RKO (cell line): ENCODE data around the gene PGM5.
"Not testable (repeated sequence)": the region's sequence is repeated elsewhere in the genome, so short reads cannot be mapped to it uniquely, and the experiment has no call there.

ENCODE experiments used
- DNase-seq: peaks from one replicate; pipeline ENCODE4 v3.0.0-alpha.2; 2016; ENCODE audit warnings: low spot score

The PGM5 gene

DNA sequence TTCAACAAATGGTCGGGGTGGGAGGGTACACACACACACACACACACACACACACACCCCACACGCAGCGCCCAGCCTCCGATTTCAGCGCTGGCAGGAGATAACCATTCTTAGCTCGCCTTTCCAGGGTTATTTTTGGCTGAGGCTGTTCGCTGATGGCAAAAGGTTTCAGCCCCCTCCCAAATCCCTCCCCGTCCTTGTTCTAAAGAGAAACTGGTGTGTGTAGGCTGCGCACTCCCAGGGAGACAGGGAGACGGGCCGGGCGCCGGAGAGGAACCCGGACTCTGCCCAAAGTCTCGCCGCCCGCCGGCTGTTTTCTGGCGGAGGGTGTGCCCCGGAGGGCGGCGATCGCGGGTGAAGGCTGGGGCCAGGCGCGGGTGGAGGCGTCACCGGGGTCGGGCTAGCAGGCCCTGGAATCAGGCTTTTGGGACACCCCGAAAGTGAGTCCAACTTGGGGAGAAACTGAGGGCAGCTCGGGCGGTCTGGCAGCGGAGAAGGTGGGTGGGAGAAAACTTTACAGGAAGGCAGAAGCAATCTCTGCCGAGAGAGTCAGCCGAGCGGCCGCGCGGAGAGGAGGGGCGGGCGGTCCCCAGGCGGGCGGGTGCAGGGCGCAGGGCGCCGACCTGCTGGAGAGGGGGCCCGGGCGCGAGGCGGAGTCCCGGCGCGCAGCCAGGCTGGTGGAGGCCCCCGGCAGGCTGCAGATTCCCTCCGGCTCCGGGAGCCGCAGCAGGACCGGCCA, at the start of gene PGM5:
PGM5 (plus strand) TSS at position 232 of the 739 bp plus-strand sequence. CDS start 517 bp downstream, outside the sequence.
- DNase-seq: not testable (repeated sequence)

DNA sequence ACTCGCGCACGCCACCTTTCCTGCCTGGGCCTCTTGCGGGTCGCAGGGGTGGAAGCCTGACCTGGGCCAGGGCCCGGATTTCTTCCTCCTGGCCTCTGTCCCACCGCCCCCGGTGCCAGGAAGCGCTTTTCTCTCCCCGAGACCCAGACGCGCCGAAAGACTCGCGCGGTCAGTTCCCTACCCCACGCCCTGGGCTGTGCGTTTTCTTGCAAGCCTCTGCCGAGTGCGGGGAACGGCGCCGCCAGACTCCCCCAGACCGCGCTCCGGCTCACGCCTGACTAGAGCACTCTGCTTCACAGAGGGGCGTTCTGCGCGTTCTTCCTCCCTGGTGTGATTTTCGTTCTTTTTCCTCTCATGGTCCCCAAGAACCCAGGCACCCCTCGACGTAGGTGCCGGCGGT, 49.3 kb upstream of the PGM5 start:
- not testable (repeated sequence) for DNase-seq

DNA sequence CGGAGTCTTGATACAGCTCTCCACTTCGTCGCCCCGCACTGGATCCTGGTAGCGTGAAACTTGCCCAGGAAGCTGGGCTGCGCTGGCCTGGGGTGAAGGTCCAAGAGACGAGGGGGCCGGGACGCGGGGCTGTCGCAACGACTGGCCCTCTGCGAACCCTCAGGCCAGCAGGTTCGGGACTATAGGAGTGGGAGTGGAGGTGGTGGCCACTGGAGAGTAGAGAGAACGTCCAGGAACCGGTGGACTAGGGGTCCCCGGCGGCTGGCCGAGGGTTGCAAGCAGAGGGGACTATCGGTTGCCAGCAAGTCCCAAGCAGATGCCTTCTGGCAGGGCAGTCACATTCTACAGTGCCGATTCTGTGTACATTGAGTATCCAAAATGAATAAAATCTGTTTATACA, 48.8 kb upstream of the PGM5 start:
- not testable (repeated sequence) for DNase-seq

DNA sequence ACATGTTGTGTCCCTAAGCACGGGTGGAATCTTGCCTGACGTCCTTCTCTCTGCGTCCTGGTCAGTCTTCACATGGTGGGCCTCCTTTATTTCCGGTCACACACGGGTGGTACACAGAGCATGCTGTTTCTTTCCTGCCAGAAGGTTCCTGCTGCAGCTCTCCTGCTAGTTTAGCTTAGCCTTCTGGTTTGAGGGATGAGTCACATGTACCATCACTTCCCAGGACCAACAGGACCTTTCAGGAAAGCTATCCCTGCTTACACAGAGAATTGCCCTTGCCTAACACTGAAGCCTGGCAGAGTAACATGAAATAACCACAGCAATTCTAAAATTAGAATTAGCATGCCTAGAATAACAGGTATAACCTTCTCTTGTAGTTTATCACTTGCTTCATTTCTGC, 45.2 kb upstream of the PGM5 start:
- not testable (repeated sequence) for DNase-seq

DNA sequence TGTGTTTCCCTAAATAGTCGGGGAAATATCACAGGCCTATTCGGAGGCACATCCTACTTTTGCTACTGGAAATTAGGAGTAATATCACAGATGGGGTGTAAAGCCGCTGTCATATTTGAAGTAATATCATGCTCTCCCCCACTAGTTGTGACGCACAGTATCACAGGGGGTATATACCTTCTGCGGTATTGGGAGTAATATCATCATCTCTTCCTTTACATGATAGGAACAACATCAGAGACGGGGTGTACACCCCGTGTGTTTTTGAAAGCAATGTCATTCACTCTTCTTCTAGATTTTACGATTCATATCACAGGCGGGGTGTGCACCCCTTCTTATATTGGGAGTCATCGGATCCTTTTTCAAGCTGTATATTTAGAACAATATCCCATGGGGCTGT, 38.2 kb upstream of the PGM5 start:
- not testable (repeated sequence) for DNase-seq

DNA sequence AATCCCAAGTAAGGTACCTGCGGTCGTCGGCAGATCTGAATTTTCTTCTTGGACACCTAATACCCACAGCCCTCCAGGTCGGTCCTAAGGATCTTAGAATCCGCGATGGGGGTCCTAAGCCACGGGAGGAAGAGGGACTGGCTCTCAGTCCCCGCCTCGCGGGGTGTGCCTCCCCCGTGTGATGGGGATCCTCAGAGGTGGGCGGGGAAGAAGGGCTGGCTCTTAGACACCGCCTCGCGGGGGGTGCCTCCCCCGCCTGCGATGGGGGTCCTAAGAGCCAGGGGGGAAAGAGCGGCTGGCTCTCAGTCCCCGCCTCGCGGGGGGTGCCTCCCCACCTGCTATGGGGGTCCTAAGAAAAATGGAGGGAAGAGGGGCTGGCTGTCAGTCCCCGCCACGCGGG, 32.7 kb upstream of the PGM5 start:
- not testable (repeated sequence) for DNase-seq

DNA sequence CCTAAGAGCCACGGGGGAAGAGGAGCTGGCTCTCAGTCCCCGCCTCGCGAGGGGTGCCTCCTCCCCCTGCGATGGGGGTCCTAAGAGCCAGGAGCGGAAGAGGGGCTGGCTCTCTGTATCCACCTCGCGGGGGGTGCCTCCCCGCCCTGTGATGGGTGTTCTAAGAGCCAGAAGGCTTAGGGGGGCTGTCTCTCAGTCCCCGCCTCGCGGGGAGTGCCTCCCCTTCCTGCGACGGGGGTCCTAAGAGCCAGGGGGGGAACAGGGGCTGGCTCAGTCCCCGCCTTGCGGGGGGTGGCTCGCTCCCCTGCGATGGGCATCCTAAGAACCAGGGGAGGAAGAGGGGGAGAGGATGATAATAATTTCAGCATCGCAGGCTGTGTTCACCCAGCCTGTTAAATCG, 31.9 kb upstream of the PGM5 start:
- DNase-seq: not testable (repeated sequence)

DNA sequence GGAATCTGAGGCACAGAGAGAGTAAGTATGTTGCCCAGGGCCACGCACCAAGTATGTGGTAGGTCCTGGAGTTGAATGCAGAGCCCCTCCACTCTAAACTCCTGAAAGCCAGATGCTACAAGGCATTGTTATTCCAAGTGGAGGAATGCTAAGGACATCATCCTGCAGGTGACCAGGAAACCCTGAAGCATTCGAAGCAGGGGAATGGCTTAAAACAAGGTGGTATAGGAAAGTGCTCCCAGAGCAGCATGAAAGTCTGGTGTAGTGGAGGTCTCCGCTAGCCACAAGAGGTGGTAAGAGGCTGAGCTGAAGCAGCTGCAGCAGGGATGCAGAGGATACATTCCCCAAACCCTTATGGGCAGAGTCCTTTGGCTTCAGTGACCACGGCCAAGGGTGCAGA, 27.3 kb upstream of the PGM5 start:
- not testable (repeated sequence) for DNase-seq

DNA sequence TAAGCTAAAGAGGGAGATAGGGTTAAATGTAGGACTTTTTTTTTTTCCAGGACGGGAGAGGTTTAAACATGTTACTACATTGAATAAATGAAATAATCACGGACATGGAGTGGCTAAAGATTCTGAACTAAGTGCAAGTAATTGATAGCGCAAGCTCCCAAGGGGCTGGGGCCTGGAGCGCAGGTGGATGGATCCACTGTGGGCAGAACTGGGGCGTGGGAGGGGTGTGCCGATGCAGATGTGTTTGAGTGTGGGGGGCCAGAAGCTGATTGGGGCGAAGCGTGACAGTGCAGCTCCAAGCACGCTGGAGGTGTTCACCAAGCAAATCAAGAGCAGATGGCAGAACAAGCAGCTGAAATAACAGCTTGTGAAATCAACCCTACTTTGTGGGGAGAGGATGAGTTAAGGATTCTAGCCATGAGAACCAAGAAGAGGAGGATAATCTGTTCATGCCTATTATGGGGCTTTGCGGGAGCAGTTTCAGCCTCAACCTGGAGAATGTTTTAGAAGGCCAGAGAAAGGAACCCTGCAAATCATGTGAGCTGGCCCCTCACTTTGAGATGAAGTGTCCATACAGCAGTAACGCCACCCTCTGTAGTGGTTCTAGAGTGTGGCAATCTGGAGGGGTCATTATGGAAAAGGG, 25.8 kb upstream of the PGM5 start:
- not testable (repeated sequence) for DNase-seq

DNA sequence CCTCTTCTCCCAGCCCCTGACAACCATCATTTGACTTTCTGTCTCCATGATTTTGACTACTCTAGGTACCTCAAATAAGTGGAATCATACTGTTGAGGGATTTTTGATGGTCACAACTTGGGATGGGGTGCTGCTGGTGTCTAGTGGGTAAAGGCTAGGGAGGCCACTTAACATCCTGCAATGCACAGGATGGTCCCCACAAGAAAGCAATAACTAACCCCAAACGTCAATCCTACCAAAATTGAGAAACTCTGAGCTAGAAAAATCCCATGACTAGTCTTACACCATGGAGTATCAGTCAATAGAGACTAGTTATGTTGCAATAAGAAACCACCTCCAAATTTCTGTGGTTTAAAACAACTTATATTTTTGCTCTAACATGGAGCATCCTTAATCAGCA, 24.3 kb upstream of the PGM5 start:
- not testable (repeated sequence) for DNase-seq

DNA sequence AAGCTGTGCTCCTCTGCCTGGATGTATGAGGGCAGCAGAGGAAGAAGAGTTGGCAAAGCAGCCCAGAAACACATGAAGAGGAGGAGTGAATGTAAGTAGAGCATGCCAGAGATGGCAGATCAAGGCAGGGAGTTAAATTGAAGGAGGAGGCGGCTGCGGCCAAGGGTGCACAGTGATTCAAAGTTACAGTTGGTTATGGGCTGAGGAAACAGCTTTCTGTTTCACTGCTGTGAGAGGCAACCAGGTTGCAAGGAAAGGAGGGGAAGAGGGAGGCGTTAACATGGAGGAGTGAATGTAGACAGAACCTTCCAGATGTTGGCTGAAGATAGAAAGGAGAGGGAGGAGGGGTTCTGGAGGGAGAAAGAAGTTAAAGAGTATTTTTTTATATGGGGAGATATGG, 20.5 kb upstream of the PGM5 start:
- DNase-seq: not testable (repeated sequence)

DNA sequence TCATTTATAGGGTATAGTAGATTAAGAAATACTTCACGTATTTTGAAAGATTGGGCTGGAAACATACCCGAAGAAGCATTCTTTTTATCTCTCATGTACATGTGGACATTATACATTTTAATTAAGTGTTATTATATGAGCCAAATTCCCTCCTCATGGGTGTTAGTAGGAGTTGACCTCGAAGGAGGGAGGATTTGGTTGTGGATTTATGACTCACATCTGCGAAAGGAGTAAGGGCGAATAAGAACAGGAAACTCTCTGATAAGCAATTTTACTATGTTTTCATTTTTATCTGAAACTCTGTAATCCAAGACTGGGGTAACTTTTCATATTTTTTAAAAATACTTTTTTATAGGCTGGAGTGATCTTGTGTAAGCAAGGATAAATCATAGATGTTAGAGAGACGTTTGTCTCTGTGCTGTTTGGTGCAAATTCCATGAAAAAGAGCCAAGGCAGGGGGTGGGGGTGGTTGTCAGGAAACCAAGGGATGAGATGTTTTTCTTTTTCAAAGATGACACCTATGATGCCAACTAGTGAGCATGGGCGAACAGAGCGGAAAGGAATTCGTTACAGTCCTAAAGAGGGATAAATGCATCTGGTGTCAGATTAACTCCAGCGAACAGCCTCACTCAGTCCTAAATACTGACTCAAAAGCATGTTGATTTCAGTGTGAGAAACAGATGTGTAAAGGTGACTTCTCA, 19.6 kb upstream of the PGM5 start:
- DNase-seq: not testable (repeated sequence)

DNA sequence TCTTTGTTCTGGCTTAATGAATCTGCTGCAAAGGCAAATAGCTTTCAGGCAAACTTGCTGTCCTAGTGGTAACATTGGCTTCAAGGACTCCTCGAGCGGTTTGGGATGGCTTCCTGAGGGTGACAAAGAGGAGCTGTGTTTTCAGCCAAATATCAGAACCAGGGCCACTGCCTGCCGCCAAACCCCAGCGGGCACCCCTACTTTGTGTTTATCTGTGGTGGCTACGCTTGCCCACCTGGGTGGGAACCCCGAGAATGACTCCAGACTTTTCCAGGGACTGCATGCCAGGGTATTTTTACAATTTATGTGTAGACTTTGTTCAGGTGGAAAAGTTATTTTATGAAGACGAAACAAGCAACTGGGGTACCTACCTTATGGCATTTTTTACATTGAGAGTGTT, 18.4 kb upstream of the PGM5 start:
- not testable (repeated sequence) for DNase-seq

DNA sequence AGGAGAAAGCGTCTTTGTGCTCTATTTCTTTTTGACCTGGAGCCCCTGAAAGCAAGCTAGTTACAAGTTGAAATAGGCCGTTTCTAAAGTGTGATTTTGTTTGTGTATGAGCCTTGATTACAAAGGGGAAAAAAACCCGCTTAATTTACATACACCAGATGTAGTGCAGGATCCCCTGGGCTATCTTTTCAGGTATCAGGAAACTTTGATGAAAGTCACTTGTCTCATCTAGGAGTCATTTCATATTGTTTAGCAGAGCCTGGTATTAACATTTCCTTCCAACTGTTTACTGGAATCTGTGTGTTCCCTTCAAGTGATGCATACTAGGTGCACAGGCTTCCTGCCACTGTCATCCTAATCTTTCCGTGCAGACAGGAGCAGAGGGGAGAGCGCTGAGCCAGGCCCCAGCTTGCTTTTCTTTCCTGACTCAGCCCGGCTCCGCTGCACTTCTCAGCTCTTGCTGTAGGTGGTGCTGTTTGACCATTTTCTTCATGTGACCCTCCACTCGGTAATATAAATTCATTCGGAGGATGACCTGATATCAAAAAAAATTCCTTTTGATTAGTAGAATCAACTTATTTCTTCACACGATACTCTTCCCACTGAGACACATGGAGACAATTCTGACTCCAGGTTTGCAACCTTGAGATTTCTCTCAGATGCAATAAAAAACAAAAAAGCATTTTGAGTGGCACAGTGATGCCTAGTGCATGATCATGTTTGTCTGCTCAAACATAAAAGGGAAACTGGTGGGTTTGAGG, 14.0 kb upstream of the PGM5 start:
- not testable (repeated sequence) for DNase-seq

DNA sequence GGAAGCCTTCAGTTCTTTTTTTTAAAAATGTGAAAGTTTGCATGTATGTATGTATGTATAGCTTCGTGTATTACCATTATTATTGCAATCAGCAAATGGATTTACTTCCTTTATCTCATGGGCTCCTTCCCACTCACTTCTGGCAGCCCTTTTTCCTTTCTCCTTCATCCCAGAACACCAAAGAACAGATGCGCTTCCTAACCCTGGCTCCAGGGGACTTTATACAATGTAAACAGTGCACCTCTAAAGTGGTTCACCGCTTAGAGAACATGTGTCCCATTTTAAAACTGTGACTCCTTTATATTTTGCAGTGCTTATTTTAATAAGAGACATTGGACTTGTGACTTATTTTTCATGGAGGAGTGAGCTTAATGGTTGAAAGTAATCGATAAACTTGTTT, 13.2 kb upstream of the PGM5 start:
- DNase-seq: not testable (repeated sequence)

DNA sequence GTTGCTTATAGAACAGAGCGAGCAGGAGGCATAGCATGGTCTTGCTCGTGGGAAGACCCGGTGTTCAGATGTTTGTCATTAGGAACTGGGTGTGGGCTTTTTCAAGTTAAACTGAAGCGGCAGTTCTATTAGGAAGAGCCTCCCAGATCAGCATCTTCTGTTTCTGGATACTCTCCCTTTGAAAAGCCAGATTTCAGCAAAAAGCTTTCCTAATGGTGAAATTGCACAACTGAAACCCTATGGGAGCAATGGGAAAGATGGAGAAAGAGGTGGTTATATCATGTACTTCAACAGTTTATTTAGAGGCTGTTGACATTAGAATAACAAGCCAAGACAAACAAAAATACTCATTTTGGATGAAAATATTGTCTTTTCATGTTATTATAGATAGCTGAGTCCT, 12.4 kb upstream of the PGM5 start:
- DNase-seq: not testable (repeated sequence)

DNA sequence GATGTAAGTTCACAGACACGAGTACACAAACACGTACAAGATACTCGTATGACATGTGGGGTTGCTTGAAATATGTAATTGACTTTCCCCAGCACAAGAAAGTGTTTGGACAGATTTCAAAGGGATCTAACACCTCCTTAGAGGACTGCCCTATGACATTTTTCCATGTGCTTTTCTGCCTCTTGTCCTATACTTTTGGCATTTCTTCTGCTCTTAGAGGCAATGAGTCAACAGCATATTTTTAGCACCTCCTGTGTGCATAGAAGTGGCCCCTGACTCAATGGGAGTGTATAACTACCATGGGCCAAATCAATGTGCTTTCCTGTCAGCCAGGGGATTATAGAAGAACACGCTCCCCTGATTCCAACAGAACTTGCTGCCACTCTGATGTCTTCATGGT, 4.7 kb upstream of the PGM5 start:
- not testable (repeated sequence) for DNase-seq

DNA sequence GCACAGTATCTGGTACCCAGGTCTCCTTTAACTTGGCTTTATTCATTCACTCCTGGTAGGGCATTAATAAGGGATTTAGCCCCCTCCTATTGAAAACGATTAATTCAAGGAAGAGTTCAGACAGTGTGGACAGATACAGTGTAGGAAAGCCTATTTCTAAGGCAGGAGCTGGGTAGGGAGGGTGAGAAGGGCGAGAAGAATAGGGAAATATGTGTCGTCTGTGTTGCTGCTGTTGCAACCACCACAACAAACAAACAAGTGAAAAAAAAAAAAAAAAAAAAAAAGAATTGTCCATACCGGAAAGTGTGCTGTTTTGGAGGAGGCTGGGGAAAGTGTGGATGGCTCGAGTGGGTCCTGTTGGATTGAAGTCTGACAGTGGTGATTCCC, 425 bp upstream of the PGM5 start:
- DNase-seq: not testable (repeated sequence)

DNA sequence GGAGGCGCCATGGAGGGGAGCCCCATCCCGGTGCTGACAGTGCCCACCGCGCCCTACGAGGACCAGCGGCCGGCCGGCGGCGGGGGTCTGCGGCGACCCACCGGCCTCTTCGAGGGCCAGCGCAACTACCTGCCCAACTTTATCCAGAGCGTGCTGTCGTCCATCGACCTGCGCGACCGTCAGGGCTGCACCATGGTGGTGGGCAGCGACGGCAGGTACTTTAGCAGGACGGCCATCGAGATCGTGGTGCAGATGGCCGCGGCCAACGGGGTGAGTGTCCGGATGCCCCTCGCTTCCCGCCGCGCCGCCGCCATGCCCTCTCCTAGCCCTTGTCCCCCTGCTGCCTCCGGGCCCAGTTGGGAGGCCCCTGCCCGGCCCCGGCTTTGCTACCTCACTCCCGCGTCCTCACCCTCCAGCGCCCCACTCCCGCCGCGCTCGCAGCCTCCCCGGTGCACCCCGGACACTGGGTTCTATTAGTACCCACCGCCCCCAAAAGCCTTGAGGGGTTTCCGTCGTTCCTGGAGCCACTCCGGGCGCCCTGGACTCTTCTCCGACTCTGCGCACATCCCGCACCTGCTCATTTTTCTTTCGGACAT, 806 bp downstream of the PGM5 start:
- not testable (repeated sequence) for DNase-seq

DNA sequence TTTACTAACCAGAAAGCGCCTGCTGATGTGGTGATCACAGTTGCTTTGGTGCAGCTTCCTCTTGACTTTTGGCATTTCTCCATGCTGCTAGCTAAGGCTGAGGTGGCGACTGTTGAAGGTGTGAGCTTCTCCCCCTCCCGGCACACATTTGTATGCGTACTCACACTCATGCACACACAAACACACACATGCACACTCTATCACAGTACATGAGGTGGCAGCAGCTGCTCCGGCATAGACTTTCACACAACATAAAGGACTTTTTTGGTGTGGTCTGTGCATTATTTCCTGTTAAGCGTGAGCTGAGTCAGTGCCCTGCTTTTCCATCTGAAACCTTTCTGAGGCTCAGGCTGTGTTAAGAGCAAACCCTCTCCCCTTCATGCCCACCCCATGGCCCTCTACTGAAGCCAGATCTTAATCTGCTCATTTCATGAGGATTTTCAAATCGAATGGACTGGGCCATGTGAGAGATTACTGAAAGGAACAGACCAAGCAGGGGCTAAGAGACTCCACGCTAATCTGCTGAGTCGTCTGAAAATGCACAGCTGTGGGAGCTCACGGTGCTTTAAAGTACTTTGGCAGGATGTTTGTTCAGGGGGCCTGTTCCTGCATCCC, 10.6 kb downstream of the PGM5 start:
- DNase-seq: not testable (repeated sequence)

DNA sequence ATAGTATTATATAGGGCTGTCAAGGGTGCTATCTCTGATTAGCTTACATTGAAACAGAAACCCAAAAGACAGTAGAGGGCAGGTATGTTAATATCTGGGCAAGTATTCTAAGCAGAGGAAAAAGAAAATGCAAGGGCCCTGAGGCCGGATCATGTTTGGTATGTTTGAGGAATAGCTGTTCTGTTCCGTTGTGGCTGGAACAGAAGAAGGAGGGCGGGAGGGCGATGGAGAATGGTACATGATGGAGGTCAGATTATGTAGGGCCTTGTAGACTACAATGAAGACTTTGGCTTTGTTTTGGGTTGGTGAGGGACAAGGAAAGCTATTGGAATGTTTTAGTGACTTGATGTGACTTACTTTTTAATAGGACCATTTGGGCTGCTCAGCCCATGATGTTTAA, 19.4 kb downstream of the PGM5 start:
- DNase-seq: not testable (repeated sequence)
